Lower lobe of right lung (tissue), 2 donors: ENCODE measurements around the gene SUCLG2. TPM values are rescaled to one million over a fixed set of nuclear protein-coding genes. Genes with fewer than 3 reads are reported as not detected.
A peak's percentile ranks its signal among the peaks of the same experiment; 100 is the strongest.

ENCODE experiments used
- ATAC-seq, 2 donors: fragments of 200-7000 bp; cut with Tn5 transposase; one replicate each; pipeline ENCODE4 v1.9.1; 2020 to 2022; ENCODE audit warnings: mild to moderate bottlenecking in 2 of 2, moderate library complexity in 2 of 2
- DNase-seq: peaks from one replicate; pipeline ENCODE4 v3.0.0-alpha.2; 2020
- H3K27ac ChIP-seq: fragments of 200-600 bp; one replicate; pipeline ENCODE4 v1.8.0; 2022
- H3K27me3 ChIP-seq: fragments of 200-600 bp; one replicate; pipeline ENCODE4 v1.8.0; 2022; ENCODE audit warnings: low read depth
- H3K36me3 ChIP-seq: fragments of 200-600 bp; one replicate; pipeline ENCODE4 v1.8.0; 2022; ENCODE audit warnings: mild to moderate bottlenecking
- H3K4me1 ChIP-seq: fragments of 200-600 bp; one replicate; pipeline ENCODE4 v1.8.0; 2022
- H3K4me3 ChIP-seq: fragments of 200-600 bp; one replicate; pipeline ENCODE4 v1.8.0; 2022; ENCODE audit warnings: mild to moderate bottlenecking
- H3K9me3 ChIP-seq: fragments of 200-600 bp; one replicate; pipeline ENCODE4 v1.8.0; 2022
- CTCF ChIP-seq: fragments of 200-600 bp; IDR thresholded peaks from one replicate; pipeline ENCODE4 v1.8.0; 2022; ENCODE audit warnings: antibody characterized with exemption, mild to moderate bottlenecking
- intact Hi-C: fragments of 100-400 bp; cut with DNase I; formaldehyde crosslinking; loops from one replicate; pipeline ENCODE4 v1.11.0; 2022
- long read RNA-seq: library from polyadenylated mRNA; unstranded; transcript quantifications from one replicate; pipeline ENCODE4 v2.0.0, GENCODE V29; 2021
- total RNA-seq: library from RNA; stranded (reverse); fragmentation: NEBNext Ultra II Directional; extraction: Animal tissue kit (Norgen Biotek cat#: 25700); gene quantifications from one replicate; pipeline ENCODE4 v1.2.1, GENCODE V29; 2021
- donor health status: DM: no; HTN: yes; CAD: no; lungs with severe emphysema.

Gene SUCLG2
- total RNA-seq: 50.7 TPM
- long read RNA-seq, transcript SUCLG2-201 (11 exons, 2,352 nt): major isoform, 117 of 140 reads
- long read RNA-seq, partial matches to known transcripts: 10 of 140 reads
- long read RNA-seq, other reads (novel, unspliced or antisense): 13 of 140 reads

DNA sequence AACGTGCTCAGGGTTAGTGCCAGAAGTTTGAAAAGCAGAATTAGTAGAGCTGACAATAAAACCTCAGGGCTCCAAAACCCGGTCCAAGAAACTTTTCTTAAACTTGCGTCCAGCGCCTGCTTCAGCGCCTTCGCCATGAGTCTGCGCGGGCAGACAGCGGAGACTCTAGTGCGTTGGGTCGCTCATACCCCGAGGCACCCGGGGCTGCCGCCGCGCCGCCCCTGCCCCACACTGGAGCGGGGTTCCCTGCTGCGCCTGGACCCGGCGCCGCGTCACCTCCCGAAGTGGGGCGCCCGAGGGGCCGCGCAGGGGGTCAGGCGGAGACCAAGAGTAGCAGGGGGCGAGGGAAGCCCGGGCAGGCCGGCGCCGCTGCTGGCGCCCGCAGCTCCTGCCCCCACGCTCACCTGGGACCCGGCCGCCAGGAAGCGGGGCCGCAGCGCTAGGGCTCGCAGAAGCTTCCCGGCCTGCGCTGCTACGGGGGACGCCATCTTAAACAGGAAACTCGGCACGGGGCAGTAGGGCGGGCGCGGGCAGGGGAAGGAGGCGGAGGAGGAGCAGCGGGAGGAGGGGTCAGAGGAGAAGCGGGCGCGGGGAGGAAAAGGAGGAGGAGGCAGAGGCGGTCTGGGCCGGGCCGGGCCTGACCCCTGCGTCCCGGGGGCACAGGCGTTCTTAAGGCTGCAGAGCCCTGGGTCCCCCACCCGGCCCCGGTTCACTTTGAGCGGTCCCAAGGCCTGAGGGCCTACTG is at the start of gene SUCLG2:
Gene SUCLG2 (minus strand): TSS at position 514 of the 745 bp plus-strand sequence. CDS start 26 bp downstream, at position 488.
- Histone ChIP-seq H3K9me3 (no peaks in the 10 kb centered on the region), H3K4me3 (peak within 1 kb of the TSS; percentile 84), H3K27ac (peak within 1 kb of the TSS; percentile 96), H3K36me3 (no peaks in the 10 kb centered on the region), H3K27me3 (no peaks in the 10 kb centered on the region), H3K4me1 (peaks cover 14% of the 10 kb centered on the region)
- ATAC-seq (peak; percentile 98 to 99), DNase-seq (peak; percentile 95)
- TF ChIP-seq CTCF: peak; percentile 6
- intact Hi-C loops: no loop called here

- no peaks in the 10 kb centered on the region for H3K27me3 ChIP-seq
- no peaks in the 10 kb centered on the region for H3K4me1 ChIP-seq
- no peak overlapping the region for H3K4me3 ChIP-seq
- H3K27ac ChIP-seq: no peak overlapping the region
- intact Hi-C loops: no loop called here
- no peaks in the 10 kb centered on the region for H3K36me3 ChIP-seq
- H3K9me3 ChIP-seq: no peaks in the 10 kb centered on the region
- DNase-seq (no peak), ATAC-seq (no peak)
- TF ChIP-seq CTCF: no peak
Measured at GRCh38 chr3:67700596-67700995, 46.2 kb upstream of the SUCLG2 start.

GRCh38 chr3:67699882-67700281 is 45.5 kb upstream of the SUCLG2 start:
- Histone ChIP-seq H3K9me3 (no peaks in the 10 kb centered on the region), H3K27ac (no peak overlapping the region), H3K4me3 (no peak overlapping the region), H3K36me3 (no peaks in the 10 kb centered on the region), H3K27me3 (no peaks in the 10 kb centered on the region), H3K4me1 (no peaks in the 10 kb centered on the region)
- no peak for ATAC-seq
- TF ChIP-seq CTCF: no peak
- no peak for DNase-seq
- intact Hi-C loops: no loop called here

GRCh38 chr3:67692621-67693020 is 38.2 kb upstream of the SUCLG2 start:
- H3K27me3 ChIP-seq: no peaks in the 10 kb centered on the region
- no peak overlapping the region for H3K4me3 ChIP-seq
- ATAC-seq (no peak), DNase-seq (no peak)
- no peaks in the 10 kb centered on the region for H3K36me3 ChIP-seq
- no peak for TF ChIP-seq CTCF
- no peaks in the 10 kb centered on the region for H3K9me3 ChIP-seq
- intact Hi-C loops: no loop called here
- no peak overlapping the region for H3K27ac ChIP-seq
- H3K4me1 ChIP-seq: no peaks in the 10 kb centered on the region

GRCh38 chr3:67691926-67692325 is 37.5 kb upstream of the SUCLG2 start:
- Histone ChIP-seq H3K36me3 (no peaks in the 10 kb centered on the region), H3K27ac (no peak overlapping the region), H3K4me1 (no peaks in the 10 kb centered on the region), H3K9me3 (no peaks in the 10 kb centered on the region), H3K4me3 (no peak overlapping the region), H3K27me3 (no peaks in the 10 kb centered on the region)
- DNase-seq: no peak
- intact Hi-C loops: no loop called here
- no peak for TF ChIP-seq CTCF
- ATAC-seq: no peak
